HepG2 (cell line): ENCODE results near the gene CFAP210. TPM values are rescaled to one million over a fixed set of nuclear protein-coding genes. Genes with fewer than 3 reads are reported as not detected.

Experiments
- ATAC-seq: fragments of 200-7000 bp; cut with Tn5 transposase; 3 replicates; pipeline ENCODE4 v1.9.1; 2020; ENCODE audit warnings: mild to moderate bottlenecking, moderate library complexity
- BruUV-seq: library from RNA; stranded (reverse); fragments of 400-500 nt; replicated peaks from 2 replicates; lab custom pipeline; 2021; lab: Mats Ljungman, UMichigan
- CTCF ChIA-PET: fragments of 300-600 bp; formaldehyde crosslinking; extraction: SDS; loops from one replicate; lab custom pipeline; 2021; ENCODE audit warnings: low total read pairs, inconsistent platforms, low intra/inter-chr PET ratio; lab: Yijun Ruan, JAX
- POLR2A ChIA-PET: fragments of 350-600 bp; sonication (Branson Sonifier 250); formaldehyde crosslinking; loops from one replicate; lab custom pipeline; 2020; ENCODE audit warnings: antibody characterized with exemption, inconsistent platforms; lab: Yijun Ruan, JAX
- DNase-seq: peaks from one replicate; pipeline ENCODE4 v3.0.0-alpha.2; 2015; ENCODE audit warnings: low spot score
- FAIRE-seq: peaks from 3 replicates; lab custom pipeline; 2011; peaks lifted over from hg19 to GRCh38; lab: Jason Lieb, UNC
- H2AFZ ChIP-seq: one replicate; pipeline ENCODE4 v1.6.1; 2011; ENCODE audit warnings: low read length, inconsistent platforms
- H3K27ac ChIP-seq: fragments of 300-600 bp; 3 replicates; pipeline ENCODE4 v1.8.0; 2011; ENCODE audit warnings: mixed run types, mild to moderate bottlenecking, mixed read lengths, low read length, inconsistent platforms; ENCODE audit not compliant: insufficient read depth; ENCODE audit errors: extremely low read length
- H3K27me3 ChIP-seq, 2 experiments: fragments of 200-600 bp in 1 of 2; 2 replicates in 1 of 2; 3 replicates in 1 of 2; pipeline versions ENCODE4 v1.6.0 to v1.8.0; 2011; ENCODE audit warnings: low read length in 2 of 2, mild to moderate bottlenecking in 2 of 2, moderate library complexity in 2 of 2, inconsistent platforms in 1 of 2; ENCODE audit not compliant: insufficient read depth in 2 of 2, control insufficient read depth in 1 of 2
- H3K36me3 ChIP-seq, 2 experiments: fragments of 200-600 bp in 1 of 2; replicated peaks in 1 of 2; 2 replicates in 1 of 2; 3 replicates in 1 of 2; pipeline versions ENCODE4 v1.5.1 to v1.8.0; 2011; ENCODE audit warnings: low read length in 2 of 2, inconsistent platforms in 1 of 2; ENCODE audit not compliant: insufficient read depth in 2 of 2, control insufficient read depth in 1 of 2
- H3K4me1 ChIP-seq: 2 replicates; pipeline ENCODE4 v1.5.1; 2012; ENCODE audit warnings: low read length, inconsistent platforms; ENCODE audit not compliant: insufficient read depth
- H3K4me2 ChIP-seq: 2 replicates; pipeline ENCODE4 v1.6.0; 2011; ENCODE audit warnings: low read depth, low read length, inconsistent platforms
- H3K4me3 ChIP-seq, 3 experiments: fragments of 200-600 bp in 1 of 3; sonication (generic), shearing (Covaris generic) in 1 of 3; replicated peaks in 1 of 3; 2 replicates each; pipeline ENCODE4 v1.5.1; 2011 to 2016; ENCODE audit warnings: low read length in 3 of 3, inconsistent platforms in 2 of 3, low read depth in 2 of 3, mild to moderate bottlenecking in 2 of 3, control low read depth in 1 of 3, mixed read lengths in 1 of 3; ENCODE audit not compliant: insufficient read depth in 1 of 3
- H3K79me2 ChIP-seq: one replicate; pipeline ENCODE4 v1.6.1; 2011; ENCODE audit warnings: low read length, inconsistent platforms; ENCODE audit not compliant: insufficient read depth
- H3K9ac ChIP-seq: 2 replicates; pipeline ENCODE4 v1.6.0; 2011; ENCODE audit warnings: mild to moderate bottlenecking, low read depth, low read length, inconsistent platforms; ENCODE audit not compliant: insufficient read depth
- H3K9me3 ChIP-seq: 2 replicates; pipeline ENCODE4 v1.5.1; 2012; ENCODE audit warnings: mild to moderate bottlenecking, low read length
- H4K20me1 ChIP-seq: 2 replicates; pipeline ENCODE4 v1.6.0; 2011; ENCODE audit warnings: inconsistent platforms, mild to moderate bottlenecking, low read length, moderate library complexity; ENCODE audit not compliant: insufficient read depth
- AHR ChIP-seq: IDR thresholded peaks from 2 replicates; pipeline ENCODE4 v1.6.1; 2018; ENCODE audit warnings: missing genetic modification reagents, missing compliant biosample characterization
- CTCF ChIP-seq: sonication (generic); formaldehyde crosslinking; IDR thresholded peaks from 2 replicates; pipeline ENCODE4 v1.5.0; 2020; ENCODE audit warnings: mild to moderate bottlenecking, missing genetic modification reagents, moderate library complexity
- RBM22 ChIP-seq: fragments of 200-400 bp; formaldehyde crosslinking; optimal IDR thresholded peaks from 2 replicates; pipeline ENCODE3; 2017; ENCODE audit warnings: mild to moderate bottlenecking, low read length, moderate library complexity
- TOPORS ChIP-seq: sonication (generic); formaldehyde crosslinking; IDR thresholded peaks from 2 replicates; pipeline ENCODE4 v1.8.0; 2023; ENCODE audit warnings: mild to moderate bottlenecking, missing genetic modification reagents
- ZNF280D ChIP-seq: sonication (generic); formaldehyde crosslinking; IDR thresholded peaks from 2 replicates; pipeline ENCODE4 v1.5.1; 2020; ENCODE audit warnings: mild to moderate bottlenecking, missing genetic modification reagents
- ZNF282 ChIP-seq: fragments of 450-650 bp; IDR thresholded peaks from 2 replicates; pipeline ENCODE4 v1.6.1; 2018; ENCODE audit not compliant: partially characterized antibody
- ZNF549 ChIP-seq: sonication (generic); formaldehyde crosslinking; IDR thresholded peaks from 2 replicates; pipeline ENCODE4 v1.5.0; 2020; ENCODE audit warnings: missing genetic modification reagents
- WGBS: methylation state at CpG from one replicate; pipeline ENCODE4 v1.1.6; 2017; ENCODE audit warnings: low lambda C conversion rate; 5-methylcytosine and 5-hydroxymethylcytosine counted together
- in situ Hi-C: cut with HindIII; loops from 2 replicates; pipeline ENCODE4 v1.10.0; 2017; ENCODE audit warnings: low pct_unique_long_range_greater_than_20kb; ENCODE audit not compliant: extremely low pct_ligation_motif_present
- intact Hi-C: fragments of 100-400 bp; cut with micrococcal nuclease; formaldehyde crosslinking; loops from one replicate; pipeline ENCODE4 v1.10.0; 2022; ENCODE audit not compliant: unreplicated experiment
- polyA plus RNA-seq, 8 experiments: library from polyadenylated mRNA; depleted of rRNA in 3 of 8; stranded (reverse) in 7 of 8; unstranded in 1 of 8; fragments of >200 nt; fragmentation: Illumina TruSeq in 4 of 8; extraction: Trizol in 4 of 8; gene quantifications; 2 replicates each; pipeline versions ENCODE4 v1.2.1 to v1.2.3, GENCODE V29; 2011 to 2016; ENCODE audit warnings: low read depth in 4 of 8, missing spikeins in 1 of 8, mixed read lengths in 1 of 8; ENCODE audit not compliant: insufficient read depth in 1 of 8
- total RNA-seq, 5 experiments: library from RNA; depleted of rRNA; stranded (reverse); fragments of >200 nt; fragmentation: Illumina TruSeq; extraction: Trizol; gene quantifications; 2 replicates each; pipeline ENCODE4 v1.2.3, GENCODE V29; 2016; ENCODE audit warnings: low read depth in 1 of 5
- TF ChIP-seq, protein P1 (sequence below): IDR thresholded peaks from 2 replicates; pipeline ENCODE4 v1.6.1; 2016; ENCODE audit warnings: missing genetic modification reagents, missing compliant biosample characterization
- TF ChIP-seq, protein P2 (sequence below): IDR thresholded peaks from 2 replicates; pipeline ENCODE4 v1.6.1; 2016; ENCODE audit warnings: missing biosample characterization, missing genetic modification reagents, low read depth

The CFAP210 gene
- total and polyA plus RNA-seq, 2 of the 13 experiments (the other 11 are each of a cell fraction or from before 2014, with no cell fraction given) = 0.18 TPM; not detected in 1

DNA sequence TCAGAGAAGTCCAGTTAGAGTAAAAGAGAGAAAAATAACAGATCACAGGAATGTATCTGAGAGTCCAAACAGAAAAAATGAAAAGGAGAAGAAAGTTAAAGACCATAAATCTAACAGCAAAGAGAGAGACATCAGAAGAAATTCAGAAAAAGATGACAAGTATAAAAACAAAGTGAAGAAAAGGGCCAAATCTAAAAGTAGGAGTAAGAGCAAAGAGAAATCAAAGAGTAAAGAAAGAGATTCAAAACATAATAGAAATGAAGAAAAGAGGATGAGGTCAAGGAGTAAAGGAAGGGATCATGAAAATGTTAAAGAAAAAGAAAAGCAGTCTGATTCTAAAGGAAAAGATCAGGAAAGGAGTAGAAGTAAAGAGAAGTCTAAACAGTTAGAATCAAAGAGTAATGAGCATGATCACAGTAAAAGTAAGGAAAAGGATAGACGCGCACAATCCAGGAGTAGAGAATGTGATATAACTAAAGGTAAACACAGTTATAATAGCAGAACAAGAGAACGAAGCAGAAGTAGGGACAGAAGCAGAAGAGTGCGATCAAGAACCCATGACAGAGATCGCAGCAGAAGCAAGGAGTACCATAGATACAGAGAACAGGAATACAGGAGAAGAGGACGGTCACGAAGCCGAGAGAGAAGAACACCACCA lies 57.6 kb downstream of the CFAP210 start:
- H3K9ac ChIP-seq = no peak overlapping the region
- no peak overlapping the region for H3K27ac ChIP-seq
- no peaks in the 10 kb centered on the region for H3K9me3 ChIP-seq
- TSS peak; percentile 75 for BruUV-seq
- no peaks in the 10 kb centered on the region for H3K79me2 ChIP-seq
- DNase-seq (no peak), ATAC-seq (no peak), FAIRE-seq (peak; percentile 36)
- no peak overlapping the region for H3K4me3 ChIP-seq
- H3K4me2 ChIP-seq = no peak overlapping the region
- peaks cover 9 to 49% of the 10 kb centered on the region in 2 experiments for H3K36me3 ChIP-seq
- H3K4me1 ChIP-seq = peaks cover 32% of the 10 kb centered on the region
- ChIA-PET POLR2A (no interaction called here), CTCF (no interaction called here)
- 97% methylated on average over 8 of the region's 8 CpGs for WGBS
- H4K20me1 ChIP-seq = no peaks in the 10 kb centered on the region
- in situ Hi-C loops (no loop called here), intact Hi-C loops (no loop called here)
- H2AFZ ChIP-seq = no peak overlapping the region
- no peaks in the 10 kb centered on the region for H3K27me3 ChIP-seq
- TF ChIP-seq ZNF282 (no peak), ZNF549 (CRISPR knock-in tag) (no peak), RBM22 (peak; percentile 38)

DNA sequence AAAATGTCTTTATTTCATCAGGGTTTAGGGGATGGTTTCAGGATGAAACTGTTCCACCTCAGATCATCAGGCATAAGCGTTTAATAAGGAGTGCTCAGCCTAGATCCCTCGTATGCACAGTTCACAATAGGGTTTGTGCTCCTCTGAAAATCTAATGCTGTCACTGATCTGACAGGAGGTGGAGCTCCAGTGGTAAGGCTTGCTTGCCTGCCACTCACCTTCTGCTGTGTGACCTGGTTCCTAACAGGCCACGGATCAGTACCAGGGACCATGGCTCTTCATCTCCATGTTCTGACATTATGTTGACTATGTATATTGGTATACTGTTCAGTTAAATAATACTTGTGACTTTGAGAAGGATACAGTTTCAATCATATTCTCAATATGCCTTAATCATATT lies 68.4 kb downstream of the CFAP210 start:
- no peak for DNase-seq
- Histone ChIP-seq H4K20me1 (no peaks in the 10 kb centered on the region), H3K9ac (no peak overlapping the region), H3K27ac (no peak overlapping the region), H3K27me3 (no peaks in the 10 kb centered on the region), H3K36me3 (peaks cover 19 to 58% of the 10 kb centered on the region in 2 experiments; a peak in 4 of 5 replicates), H3K9me3 (no peaks in the 10 kb centered on the region), H2AFZ (no peak overlapping the region), H3K79me2 (no peaks in the 10 kb centered on the region), H3K4me3 (no peak overlapping the region), H3K4me2 (no peak overlapping the region), H3K4me1 (no peaks in the 10 kb centered on the region)
- 98% methylated on average over 3 of the region's 3 CpGs for WGBS
- FAIRE-seq = no peak
- intact Hi-C loops (no loop called here), in situ Hi-C loops (no loop called here)
- POLR2A ChIA-PET = no interaction called here
- CTCF ChIA-PET = no interaction called here
- peak; percentile 44 for ATAC-seq
- BruUV-seq = no TSS peak
- TF ChIP-seq AHR (CRISPR knock-in tag) (no peak), TOPORS (CRISPR knock-in tag) (no peak), CTCF (CRISPR knock-in tag) (peak; percentile 48), ZNF280D (no peak)
- TF ChIP-seq, protein P1, sequence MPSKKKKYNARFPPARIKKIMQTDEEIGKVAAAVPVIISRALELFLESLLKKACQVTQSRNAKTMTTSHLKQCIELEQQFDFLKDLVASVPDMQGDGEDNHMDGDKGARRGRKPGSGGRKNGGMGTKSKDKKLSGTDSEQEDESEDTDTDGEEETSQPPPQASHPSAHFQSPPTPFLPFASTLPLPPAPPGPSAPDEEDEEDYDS (CRISPR knock-in tag) = no peak
- TF ChIP-seq, protein P2, sequence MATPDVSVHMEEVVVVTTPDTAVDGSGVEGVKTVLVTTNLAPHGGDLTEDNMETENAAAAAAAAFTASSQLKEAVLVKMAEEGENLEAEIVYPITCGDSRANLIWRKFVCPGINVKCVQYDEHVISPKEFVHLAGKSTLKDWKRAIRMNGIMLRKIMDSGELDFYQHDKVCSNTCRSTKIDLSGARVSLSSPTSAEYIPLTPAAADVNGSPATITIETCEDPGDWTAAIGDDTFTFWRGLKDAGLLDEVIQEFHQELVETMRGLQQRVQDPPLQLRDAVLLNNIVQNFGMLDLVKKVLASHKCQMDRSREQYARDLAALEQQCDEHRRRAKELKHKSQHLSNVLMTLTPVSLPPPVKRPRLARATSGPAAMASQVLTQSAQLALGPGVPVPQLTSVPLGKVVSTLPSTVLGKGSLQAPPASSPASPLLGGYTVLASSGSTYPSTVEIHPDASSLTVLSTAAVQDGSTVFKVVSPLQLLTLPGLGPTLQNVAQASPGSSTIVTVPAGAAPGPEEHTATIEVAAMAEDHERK (CRISPR knock-in tag) = no peak
